ENCODE data around the gene PDXDC1.

Gene PDXDC1

DNA sequence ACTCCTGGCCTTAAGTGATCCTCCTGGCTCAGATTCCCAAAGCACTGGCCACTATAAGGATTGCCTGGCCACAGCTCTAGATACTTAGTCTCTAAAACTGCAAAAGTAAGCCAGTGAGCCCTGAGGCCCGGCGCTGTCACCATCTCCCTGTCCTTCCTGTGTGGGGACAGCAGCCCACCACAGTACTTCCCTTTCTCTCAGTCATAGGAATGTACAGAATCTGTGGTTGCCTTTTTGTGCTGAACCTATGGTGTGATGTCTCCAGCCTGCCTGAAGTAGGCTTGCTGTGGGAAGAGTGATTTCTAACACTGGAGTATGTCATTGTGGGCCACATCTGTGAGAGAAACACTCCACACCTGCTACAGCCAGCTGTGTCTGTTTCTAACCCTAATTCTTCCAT lies 56.4 kb downstream of the PDXDC1 start:
- no peak for DNase-seq (ENCODE audit: low read depth)
- TF ChIP-seq, protein P1, sequence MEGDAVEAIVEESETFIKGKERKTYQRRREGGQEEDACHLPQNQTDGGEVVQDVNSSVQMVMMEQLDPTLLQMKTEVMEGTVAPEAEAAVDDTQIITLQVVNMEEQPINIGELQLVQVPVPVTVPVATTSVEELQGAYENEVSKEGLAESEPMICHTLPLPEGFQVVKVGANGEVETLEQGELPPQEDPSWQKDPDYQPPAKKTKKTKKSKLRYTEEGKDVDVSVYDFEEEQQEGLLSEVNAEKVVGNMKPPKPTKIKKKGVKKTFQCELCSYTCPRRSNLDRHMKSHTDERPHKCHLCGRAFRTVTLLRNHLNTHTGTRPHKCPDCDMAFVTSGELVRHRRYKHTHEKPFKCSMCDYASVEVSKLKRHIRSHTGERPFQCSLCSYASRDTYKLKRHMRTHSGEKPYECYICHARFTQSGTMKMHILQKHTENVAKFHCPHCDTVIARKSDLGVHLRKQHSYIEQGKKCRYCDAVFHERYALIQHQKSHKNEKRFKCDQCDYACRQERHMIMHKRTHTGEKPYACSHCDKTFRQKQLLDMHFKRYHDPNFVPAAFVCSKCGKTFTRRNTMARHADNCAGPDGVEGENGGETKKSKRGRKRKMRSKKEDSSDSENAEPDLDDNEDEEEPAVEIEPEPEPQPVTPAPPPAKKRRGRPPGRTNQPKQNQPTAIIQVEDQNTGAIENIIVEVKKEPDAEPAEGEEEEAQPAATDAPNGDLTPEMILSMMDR (conservative IDR thresholded peaks at IDR 0.05; ENCODE audit: low read depth, low read length) = no peak
- no peak overlapping the region for H3K4me3 ChIP-seq (ENCODE audit: low read depth, low read length)

DNA sequence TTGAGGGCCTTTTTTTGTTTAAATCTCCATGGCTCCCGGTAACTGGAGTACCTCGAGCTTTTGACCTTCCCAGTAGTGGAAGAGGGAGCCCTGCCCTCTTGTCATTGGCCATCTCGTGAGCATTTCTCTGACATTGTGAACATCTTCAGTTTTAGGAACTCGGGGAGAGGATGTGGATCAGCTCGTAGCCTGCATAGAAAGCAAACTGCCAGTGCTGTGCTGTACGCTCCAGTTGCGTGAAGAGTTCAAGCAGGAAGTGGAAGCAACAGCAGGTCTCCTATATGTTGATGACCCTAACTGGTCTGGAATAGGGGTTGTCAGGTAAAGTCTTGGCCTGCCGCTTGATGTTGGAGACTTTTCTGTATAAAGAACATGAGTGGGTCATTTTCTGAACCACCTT lies 56.8 kb downstream of the PDXDC1 start:
- no peak for DNase-seq (ENCODE audit: low read depth)
- TF ChIP-seq, protein P1 (conservative IDR thresholded peaks at IDR 0.05; ENCODE audit: low read depth, low read length) = no peak
- no peak overlapping the region for H3K4me3 ChIP-seq (ENCODE audit: low read depth, low read length)

DNA sequence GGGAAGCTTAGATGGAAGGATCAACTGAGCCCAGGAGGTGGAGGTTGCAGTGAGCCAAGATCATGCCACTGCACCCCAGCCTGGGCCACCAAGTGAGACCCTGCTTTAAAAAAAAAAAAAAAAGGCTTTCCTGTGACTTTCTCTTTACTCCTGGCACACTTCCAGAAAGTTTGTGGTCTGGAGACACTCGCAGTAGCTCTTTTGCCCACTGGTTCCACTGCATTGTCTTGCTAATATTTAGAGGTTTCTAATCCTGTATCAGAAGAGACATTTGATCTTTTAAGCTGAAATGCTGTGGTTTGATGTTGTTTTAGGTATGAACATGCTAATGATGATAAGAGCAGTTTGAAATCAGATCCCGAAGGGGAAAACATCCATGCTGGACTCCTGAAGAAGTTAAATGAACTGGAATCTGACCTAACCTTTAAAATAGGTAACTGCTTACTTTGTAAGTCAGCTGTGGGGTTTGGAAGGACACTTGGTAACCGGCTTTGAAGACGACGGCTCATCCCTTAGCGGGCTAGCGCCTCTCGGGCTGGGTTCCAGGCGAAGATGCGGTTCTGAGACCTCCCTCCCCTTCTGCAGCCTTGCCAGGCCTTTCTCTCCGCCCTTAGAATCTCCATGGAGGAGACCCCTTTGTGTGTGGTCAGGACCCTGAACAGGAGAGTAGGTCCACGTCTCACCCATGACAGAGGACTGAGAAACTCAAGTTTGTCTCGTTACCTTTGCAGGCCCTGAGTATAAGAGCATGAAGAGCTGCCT lies 57.9 kb downstream of the PDXDC1 start:
- no peak overlapping the region for H3K4me3 ChIP-seq (ENCODE audit: low read depth, low read length)
- TF ChIP-seq, protein P1 (conservative IDR thresholded peaks at IDR 0.05; ENCODE audit: low read depth, low read length) = no peak
- DNase-seq (ENCODE audit: low read depth) = peak; percentile 68

DNA sequence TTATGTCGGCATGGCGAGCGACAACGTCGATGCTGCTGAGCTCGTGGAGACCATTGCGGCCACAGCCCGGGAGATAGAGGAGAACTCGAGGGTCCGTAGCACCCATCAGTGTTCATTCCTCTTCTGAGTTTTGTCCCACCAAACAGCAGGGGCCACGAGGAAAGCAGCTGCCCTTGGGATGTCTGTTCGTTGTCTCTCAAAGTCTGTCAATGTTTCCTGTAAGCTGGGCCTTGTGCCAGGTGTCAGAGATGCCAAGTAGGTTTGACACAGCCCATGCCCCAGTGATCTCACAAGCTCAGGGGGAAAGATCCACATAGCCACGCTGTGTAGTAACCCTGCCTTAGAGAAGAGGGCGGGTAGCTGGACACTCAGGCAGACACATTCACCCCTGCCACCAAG lies 58.5 kb downstream of the PDXDC1 start:
- TF ChIP-seq, protein P1 (conservative IDR thresholded peaks at IDR 0.05; ENCODE audit: low read depth, low read length) = no peak
- H3K4me3 ChIP-seq (ENCODE audit: low read depth, low read length) = no peak overlapping the region
- no peak for DNase-seq (ENCODE audit: low read depth)

DNA sequence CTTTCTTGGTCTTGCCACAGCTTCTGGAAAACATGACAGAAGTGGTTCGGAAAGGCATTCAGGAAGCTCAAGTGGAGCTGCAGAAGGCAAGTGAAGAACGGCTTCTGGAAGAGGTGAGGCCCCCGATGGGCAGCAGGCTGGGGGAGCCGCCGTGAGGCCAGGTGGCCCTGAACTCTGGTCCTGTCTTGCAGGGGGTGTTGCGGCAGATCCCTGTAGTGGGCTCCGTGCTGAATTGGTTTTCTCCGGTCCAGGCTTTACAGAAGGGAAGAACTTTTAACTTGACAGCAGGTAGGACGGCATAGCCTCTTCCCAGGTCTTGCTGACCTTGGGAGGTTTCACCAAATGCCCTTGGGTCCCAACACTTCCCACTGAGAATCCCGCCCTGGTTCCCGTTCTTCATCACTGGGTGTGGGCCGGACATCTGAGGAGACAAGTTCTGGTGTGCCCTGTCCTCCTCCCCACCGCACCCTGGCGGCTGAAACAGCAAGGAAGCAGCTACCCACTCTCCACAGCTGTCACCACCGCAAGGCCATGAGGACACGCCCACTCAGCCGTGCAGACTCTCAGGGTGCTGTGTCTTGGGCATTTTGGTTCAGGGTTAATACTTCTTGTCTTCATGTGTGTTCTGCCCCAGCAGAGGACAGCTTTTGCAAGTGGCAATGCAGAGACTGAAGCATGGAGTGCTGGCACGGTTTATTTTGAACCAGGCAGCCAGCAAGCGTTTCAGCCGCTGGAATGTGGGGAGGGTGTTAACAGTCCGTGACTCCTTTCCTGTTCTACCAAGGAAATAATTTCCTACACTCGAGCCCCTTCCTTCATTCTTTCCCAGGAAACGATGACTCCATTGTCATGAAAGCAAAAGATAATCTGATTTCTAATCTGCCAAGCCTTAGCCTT lies 59.7 kb downstream of the PDXDC1 start:
- DNase-seq (ENCODE audit: low read depth) = no peak
- TF ChIP-seq, protein P1 (conservative IDR thresholded peaks at IDR 0.05; ENCODE audit: low read depth, low read length) = no peak
- H3K4me3 ChIP-seq (ENCODE audit: low read depth, low read length) = no peak overlapping the region

DNA sequence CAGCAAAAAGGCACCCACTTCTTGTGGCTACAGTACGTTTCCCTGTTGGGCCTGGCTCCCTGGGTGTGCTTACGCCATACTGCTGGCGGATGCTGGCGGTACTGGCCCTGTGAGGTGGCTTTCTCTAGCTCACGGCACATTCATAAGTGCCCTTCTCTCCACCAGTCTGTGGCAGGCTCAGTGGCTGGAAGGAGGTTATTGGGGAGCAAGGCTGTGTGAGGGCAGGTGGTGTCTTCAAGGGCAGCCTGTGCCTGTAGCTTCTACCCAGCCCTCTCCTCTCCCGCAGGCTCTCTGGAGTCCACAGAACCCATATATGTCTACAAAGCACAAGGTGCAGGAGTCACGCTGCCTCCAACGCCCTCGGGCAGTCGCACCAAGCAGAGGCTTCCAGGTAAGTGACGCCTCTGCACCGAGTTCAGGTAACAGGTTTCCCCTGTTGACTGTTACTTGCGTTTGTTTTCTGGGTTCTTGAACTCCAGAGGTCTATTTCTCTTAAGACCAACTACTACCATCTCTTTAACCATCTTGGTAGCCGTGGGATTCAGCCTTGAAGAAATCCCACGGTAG lies 60.4 kb downstream of the PDXDC1 start:
- TF ChIP-seq, protein P1 (conservative IDR thresholded peaks at IDR 0.05; ENCODE audit: low read depth, low read length) = no peak
- H3K4me3 ChIP-seq (ENCODE audit: low read depth, low read length) = no peak overlapping the region
- no peak for DNase-seq (ENCODE audit: low read depth)
